Fibroblast of the conjunctiva (primary cell): ENCODE measurements around the gene CDH10.

Experiments used
- DNase-seq: peaks from one replicate; pipeline ENCODE4 v3.0.0-alpha.2; 2010; ENCODE audit warnings: low read depth

Gene CDH10

DNA sequence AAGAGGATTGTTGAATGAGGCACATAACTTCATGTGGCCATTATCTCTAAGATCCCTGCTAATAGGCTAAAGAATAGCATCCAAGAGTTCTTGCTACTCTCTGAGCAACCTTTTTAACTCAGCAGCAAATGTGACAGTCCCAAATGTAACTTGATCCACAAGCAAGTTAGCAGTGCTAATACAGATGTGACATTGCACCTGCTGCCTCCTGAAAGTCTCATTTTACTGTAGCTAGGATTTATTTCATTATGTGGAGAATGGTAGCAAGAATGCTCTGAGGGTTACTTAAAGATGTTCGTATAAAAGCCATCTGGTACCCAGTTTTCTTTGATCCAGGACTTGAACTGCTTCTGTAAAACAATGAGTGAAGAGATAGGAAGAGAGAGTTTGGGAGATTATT is 45.8 kb downstream of the CDH10 start:
- DNase-seq: no peak

DNA sequence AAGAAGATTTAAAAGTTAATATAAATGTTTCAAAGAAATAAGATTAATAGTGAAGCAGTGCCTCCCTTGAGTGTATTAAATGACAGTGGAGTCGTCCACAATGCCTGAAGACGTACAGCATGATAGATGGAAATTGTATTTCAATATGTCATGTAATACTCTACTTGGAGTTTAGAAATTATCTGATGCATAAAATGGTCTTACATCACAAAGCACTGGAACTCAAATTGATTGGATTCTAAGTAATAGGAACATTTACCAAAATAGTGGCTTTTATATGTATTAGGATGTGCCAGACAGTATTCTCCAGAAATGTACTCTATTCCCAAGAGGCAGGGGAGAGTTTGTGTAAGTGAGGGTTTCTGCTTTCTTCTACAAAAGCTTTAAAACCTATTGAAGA is 49.4 kb downstream of the CDH10 start:
- DNase-seq: no peak

DNA sequence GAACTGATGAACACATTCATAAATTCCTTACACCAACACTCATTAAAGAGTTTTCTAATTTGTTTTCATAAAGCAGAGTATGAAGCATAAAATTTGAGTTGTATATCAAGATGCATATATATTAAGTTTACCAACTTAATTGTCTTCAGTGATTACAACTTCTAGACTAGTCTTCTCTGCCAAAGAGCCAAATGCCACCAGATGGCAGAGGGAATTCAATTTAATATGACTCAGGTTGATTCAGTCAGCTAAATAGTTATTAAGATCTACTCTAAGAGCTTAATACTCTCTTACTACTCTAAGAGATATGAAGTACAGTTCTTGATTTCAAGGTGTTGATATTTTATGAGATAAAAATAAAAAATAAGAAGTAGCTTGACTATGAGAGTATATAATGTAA is 53.4 kb downstream of the CDH10 start:
- DNase-seq: no peak

DNA sequence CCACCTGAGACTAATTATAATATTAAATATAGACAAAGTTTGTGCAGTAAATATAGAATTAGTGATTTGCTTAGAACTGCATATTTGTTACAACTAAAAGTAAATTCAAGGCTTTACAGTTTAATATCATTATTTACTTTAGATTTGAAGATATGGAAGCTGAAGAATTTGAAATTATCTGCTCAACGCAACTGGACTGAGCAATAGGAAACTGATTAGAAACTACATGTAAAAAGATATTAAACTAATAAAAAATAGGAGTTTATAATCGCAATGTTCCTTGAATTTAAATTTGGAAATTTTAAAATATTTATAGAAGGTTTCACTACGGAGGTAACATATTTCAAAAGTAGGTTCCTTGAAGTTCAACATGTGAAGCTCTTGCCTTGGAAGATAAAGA is 55.2 kb downstream of the CDH10 start:
- no peak for DNase-seq

DNA sequence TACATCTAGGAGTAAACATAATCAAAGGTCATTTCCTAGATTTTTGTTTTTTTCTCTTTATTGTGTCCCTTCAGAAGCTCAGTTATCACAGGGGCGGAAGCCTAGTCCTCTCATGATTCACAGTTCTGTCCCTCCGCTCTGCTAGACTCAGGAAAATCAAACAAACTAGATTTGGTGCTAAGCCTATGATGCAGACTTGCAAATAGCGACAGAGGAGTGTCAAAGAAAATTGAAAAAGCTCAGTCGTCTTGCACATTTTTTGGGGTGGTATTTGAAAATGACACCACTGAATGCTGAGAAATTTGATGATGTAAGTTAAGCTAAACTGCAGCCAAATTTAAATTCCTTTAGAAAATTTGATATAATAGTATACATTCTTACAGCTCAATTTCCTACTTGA is 59.0 kb downstream of the CDH10 start:
- no peak for DNase-seq

DNA sequence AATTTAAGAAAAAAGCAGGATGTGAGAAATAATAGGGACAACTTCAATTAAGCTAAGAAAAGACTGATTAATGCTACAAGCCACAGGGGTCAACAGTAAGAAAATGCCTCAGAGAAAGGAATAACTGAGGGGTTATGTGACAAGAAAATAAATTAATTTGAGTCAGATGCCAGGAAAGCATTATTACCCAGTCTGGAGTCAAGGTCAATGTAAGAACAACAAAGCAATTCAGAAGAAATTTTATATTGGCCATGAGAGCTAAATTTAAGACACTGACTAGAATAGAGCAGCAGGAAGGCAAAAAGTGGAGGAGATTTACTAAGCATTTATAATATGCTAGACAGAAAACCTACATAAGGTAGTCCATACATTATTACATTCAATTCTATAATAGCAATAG is 73.5 kb downstream of the CDH10 start:
- no peak for DNase-seq

DNA sequence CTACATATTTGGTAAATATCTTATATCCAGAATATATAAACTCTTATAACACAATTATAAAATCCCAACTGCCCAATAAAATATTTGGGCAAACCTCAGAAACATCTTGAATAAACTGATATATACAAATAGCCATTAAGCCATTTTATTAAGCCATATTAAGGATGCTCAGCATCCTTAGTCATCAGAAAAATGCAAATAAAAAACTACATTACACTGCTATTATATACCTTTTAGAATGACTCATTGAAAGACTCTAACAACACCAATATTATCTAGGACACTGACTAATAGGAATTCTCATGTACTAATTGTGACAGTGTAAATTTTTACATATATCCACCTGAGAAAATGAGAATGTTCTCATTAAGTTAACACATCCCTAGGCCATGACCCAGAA is 77.8 kb downstream of the CDH10 start:
- DNase-seq: no peak

DNA sequence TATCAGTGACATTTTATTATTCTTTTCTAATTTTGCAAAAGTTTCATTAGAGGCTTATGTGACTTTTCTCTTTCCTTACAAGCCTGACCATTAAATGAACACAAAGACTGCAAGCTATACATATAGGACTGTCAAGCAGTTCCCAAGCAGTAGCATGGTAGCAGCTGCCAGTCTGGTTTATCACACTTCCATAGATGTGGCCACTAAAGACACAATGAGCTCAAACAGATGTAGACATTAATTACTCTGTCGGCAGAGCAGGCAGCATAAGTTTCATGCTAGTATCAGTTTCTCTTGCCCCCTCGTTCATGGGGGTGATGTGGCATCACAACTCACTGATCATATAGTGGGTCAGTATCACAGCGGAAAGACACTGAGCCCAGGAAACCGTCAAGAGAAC is 89.5 kb downstream of the CDH10 start:
- no peak for DNase-seq

DNA sequence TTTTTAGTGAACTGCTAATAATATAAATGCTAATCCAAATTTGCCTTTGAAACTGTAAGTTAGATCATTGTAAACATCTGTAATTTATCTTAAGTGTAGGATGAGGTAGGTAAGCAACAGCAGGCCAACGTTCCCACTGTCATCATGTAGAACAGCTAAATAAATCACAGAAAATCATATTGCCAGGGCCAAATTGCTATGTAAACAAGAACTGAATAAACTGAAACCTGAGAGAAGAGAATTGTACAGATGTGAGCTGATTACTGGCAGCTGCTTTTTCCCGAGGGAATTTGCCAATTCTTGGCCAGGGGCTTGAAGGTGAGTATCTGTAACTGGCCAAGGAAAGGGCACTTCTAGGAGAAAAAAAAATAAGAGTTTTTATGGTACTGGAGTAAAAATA is 97.6 kb downstream of the CDH10 start:
- no peak for DNase-seq

DNA sequence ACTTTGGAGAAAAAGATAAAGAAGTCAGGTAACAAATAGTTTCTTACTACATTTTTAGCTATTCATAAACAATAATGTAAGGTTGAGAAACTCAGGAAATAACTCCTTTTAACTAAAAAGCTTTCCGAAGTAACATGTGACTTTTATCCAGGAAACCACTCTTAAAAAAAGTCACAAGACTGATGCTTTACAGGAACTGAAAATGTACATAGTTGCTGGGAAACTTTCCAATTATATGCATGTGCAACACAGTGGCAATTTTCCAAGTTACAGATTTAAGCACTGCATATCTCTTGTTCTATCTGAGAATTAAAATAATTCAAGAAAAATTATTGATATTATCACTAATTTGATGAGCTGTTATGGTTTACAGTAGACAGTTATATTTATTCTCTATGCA is 105.2 kb downstream of the CDH10 start:
- DNase-seq: no peak

DNA sequence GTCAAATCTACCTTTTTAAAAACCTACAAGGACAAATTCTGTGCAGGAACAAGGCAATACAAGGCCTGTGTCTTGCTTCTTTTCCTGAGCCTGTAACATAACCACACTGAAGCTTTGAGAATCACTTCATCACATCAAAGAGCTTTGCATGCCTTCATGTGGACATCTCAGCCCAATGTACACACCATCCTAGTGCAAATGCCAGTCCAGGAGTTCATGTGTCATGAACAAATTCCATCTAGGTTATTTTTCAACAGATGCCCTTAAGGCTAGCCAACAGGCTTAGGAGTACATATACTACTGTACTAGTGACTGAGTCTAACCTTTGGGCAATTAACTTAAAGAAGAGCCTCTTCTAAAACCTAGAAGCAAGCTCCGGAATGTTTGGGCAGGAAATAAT is 106.4 kb downstream of the CDH10 start:
- DNase-seq: no peak

DNA sequence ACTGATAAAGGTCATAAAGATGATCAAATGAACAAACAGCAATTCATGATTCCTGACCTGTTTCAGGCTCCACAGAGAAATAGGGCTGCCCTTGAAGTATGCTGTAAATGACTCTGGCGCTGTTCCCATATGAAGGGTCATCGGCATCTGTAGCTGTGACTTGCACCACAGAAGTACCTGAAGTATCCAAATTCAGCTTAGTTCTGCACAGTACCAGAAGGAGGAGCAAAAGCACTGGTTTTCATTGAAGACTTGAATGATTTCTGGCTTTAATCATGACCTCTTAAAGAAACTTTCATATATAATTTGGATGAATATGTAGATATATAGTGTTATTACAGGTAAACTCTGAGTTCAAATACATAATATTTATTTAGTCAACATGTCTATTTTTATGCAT is 109.1 kb downstream of the CDH10 start:
- DNase-seq: no peak

DNA sequence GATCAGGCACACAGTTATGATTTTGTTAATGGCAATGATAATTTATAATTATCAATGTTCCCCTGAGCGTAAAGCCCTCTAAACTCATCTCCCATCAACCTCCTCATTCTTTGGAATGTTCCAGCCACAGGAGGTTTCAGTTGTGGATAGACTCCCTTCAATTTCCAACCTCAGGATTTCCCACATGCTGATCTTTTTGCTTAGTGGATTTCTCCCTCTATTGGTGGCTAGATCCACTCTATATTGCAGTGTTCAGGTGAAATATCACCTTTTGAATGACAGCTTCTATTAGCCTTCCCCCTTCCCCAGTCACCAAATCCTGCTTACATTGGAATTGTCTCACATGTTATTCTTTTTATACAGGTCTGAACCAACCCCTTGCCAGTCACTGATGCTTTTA is 113.9 kb downstream of the CDH10 start:
- DNase-seq: no peak

DNA sequence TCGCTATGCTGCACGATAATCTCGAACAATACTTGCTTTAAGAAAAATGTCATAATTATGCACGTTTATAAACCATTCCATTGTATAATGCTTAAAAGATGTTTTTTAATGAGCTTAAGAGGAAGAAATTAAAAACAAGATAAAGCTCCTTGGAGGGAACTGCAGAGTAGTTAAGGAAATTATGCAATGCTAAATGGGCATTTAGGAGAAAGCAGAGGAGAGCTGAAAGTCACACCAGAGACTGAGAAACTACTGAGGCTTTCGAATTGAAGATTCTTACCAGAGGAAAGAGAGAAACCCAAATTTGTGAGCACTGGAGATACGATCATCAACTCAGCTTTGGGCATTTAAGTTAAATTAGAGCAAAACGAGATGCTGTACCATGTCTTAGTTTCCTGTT is 119.4 kb downstream of the CDH10 start:
- DNase-seq: no peak

DNA sequence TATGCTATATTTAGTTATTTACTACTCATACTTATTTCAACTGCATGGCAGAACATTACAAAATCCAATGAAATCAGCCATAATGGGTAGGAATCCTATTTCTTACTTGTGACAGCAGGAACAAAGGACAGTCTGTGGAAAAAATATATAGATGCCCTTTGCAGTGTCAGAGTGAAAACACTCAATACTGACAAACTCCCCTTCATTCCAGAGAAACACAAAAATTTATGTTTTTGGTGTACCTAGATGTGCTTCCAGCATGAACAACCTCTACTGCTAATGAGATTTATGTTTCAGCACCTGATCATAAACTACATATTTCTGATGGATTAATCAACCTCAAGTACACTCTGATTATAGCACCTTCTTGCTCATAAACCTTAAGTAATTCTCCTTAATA is 132.4 kb downstream of the CDH10 start:
- DNase-seq: no peak

DNA sequence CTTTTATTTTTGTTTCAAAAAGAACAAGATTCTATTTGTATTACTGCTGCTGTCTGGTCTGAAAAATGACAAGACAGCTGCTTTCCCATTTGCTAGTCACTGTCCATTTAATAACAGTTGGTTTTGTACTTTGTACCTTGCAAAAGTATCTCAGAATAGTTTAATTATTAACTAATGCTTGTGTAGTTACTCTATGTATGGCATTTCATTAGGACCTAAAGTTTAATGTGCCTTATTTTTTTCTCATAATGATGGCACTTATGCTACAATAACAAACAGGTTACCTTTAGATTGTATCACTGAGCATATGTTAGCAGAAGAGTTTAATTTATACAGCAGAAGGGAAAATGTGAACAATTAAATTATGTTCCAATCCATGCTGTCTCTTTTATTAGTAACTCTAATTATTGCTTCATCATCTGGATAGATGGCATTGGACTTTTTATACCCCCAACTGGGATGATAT is 134.2 kb downstream of the CDH10 start:
- no peak for DNase-seq

DNA sequence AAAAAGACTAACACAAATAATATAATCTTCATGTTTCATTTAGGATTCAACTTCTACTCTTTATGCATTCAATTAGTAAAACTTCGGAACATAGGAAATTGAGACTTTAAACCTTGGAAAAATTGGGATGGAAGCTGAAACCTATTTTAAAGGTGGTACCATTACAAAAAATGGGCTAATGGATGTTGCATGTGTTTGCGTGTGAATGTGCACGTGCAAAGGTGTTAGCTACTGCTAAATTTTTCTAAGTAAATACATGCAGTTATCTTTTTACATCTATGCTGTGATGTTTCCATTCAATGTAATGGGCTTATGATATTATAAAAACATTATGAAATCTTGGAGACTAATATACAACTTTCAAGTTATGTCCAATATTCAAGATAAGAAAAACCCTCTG is 134.8 kb downstream of the CDH10 start:
- no peak for DNase-seq

DNA sequence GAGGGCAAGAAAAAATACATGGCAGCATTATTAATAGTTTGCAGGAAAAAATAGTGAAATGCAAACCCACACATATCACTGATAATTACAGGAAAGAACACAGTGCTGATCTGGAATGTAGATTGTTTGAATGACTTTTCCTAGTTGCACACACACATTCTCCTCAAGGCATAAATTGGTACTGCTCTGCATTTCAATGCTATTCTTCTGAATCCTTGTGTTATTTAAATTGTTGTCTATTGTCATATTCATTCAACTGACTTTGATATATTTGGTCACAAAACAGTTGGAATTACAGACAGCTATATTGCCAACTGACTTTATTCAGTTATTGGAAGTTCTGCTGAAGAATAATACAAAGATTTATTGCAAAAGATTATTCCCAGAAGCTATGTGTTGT is 139.5 kb downstream of the CDH10 start:
- DNase-seq: no peak

DNA sequence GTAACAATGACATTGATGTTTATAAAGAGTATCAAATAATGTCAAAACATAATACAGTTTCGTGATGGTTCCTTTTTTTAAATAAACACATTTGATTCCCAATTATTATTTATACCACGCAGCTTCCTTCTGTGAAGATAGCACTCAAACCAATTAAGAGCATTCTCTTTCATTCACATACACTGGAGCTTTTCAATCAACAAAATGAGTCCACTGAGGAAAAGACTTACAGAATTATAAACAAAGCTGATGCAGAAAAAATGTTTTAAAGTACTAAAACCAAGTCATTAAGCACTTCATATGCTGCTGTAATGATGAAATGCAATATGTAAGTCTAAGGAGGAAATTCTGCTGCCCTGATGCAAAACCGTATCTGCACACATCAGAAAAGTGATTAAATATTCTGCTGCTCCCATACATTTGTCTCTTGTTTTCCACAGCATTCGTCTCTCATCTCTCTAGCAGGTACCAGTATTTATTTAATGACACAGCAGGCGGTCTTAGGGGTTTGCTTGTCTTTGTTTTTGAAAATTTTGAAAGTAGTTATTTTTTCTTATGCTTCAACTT is 147.1 kb downstream of the CDH10 start:
- no peak for DNase-seq

DNA sequence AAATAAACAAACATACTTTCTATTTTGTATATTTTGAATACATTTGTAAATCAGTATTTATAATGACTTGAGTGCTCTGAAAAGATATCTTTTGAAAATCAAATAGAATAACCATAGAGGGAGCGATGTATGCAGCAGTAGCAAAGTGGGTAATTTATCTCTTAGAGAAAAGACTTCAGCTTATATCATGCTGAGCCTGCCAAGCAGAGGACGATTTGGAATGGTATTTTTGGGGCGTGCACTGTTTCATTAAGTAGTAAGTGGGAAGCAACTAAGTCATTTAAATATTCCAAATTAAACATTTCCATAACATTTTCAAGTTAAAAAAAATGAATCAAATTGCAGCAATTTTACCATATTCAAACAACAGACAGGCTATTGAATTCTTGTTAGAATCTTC is 147.6 kb downstream of the CDH10 start:
- no peak for DNase-seq

DNA sequence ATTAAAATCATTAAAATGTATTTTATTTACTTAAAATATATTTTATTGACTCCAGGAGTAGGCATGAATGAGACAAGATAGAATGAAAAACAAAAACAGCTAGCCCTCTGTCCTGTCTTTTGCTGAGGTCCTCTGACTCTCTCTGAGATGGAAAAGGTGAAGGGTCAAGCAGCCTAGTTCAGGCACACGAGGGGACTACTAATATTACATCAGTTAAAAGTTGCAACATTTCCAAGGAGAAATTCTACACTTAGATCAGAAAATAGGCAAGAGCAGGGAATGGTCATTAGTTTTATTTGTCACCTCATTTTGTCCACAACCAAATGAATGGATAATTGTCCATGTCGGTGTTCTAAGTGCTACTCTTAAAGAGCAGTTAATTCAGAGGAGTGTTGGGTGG is 148.5 kb downstream of the CDH10 start:
- no peak for DNase-seq

DNA sequence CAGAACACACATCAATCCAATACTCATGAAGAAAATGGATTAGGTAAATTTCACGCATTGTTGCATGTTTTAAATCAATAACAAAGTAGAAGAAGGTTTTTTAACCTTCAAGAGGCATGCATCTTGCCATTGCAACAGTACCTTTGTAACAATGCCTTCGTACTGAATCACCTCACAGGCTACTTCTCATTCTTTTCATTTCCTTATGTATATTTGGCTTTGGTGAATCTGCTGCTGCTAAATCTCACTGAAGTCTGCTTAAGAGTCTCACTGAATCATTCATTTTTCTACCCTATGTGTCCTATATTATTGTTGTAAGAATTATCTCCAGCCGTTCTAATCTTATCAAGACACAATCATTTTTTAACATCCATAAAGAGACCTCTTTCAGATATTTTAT is 152.5 kb downstream of the CDH10 start:
- no peak for DNase-seq

DNA sequence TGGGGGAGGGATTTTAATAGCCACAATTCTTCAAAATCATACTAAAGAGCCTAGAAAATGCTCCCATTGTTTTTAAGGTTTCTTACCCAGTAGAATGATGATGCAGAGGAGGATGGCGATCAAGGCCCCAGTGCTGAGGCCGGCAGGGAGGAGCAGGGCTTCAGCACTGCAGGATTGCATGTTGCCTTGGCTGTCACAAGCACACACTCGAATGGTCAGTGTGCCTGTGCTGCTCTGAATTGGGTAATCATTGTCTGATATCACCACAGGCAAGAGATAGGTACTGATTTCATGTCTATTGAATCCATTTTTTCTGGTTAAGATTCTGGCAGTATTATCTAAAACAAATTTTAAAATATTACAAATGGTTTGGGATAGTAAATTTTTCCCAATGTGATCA is 153.3 kb downstream of the CDH10 start:
- no peak for DNase-seq

DNA sequence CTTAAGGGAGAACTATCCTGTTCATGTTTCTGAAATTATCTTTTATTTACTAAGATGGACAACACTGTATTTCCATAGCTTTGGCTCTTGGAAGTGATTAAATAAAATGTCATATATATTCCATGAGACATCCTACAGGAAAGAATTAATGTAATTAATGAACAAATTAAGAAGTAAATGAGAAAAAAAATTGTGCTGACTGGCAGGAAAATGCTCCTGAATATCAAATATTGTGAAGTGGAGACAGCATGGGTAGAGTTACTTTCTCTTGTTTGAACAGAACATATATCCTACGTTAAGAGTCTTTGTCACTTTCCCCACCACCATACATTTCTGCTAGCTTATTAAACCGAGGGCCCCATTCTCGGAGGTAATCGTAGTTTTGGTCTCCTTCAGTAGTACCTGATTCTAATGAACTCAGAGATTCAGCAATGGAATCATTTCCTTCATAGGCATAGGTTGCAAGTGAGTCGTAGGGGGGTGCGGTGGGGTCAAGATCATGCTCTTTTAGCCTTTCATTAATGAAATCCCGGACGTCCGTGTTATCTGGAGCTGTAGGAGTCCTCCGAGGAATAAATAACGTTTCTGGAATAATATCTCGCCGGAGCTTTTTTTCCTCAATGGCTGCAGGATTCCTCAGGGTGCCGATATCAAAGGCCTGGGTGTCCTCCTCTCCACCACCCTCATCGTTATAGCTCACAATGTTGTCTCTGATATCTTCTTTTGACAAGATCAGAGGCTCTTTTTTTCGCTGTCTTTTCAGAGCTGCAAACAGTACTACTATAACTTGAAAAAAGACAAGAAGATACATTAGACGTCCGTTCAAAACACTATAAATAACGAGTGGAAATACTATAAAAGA is 157.2 kb downstream of the CDH10 start:
- DNase-seq: no peak
